Measurements from ENCODE around the gene POPDC2. TPM values are rescaled to one million over a fixed set of nuclear protein-coding genes. Genes with fewer than 3 reads are reported as not detected.

The POPDC2 gene
- total RNA-seq, 1 experiment from 2014 or later = 0.15 TPM

GRCh38 chr3:119657887-119658702 lies 2.3 kb downstream of the POPDC2 start:
- ChIA-PET CTCF (no interaction called here), POLR2A (no interaction called here)
- Histone ChIP-seq H3K36me3 (ENCODE audit: control insufficient read depth, insufficient read depth, low read length) (no peaks in the 10 kb centered on the region), H3K27me3 (ENCODE audit: control insufficient read depth, insufficient read depth, low read length) (peaks cover 9% of the 10 kb centered on the region; the same call in 1 of the 2 replicates), H3K9me3 (ENCODE audit: control insufficient read depth, insufficient read depth, low read depth, low read length) (no peaks in the 10 kb centered on the region), H3K4me1 (ENCODE audit: control insufficient read depth, insufficient read depth, low read length) (no peaks in the 10 kb centered on the region), H3K27ac (ENCODE audit: low read length) (no peak overlapping the region), H3K4me3 (ENCODE audit: low read depth in 2 of 2, low read length in 2 of 2) (no peak overlapping the region)
- ATAC-seq = no peak
- intact Hi-C loops (cut with micrococcal nuclease; ENCODE audit: unreplicated experiment) (no loop called here), in situ Hi-C loops (cut with HindIII; ENCODE audit: low pct_unique_long_range_greater_than_20kb, low sequenced_read_pairs) (no loop called here)
- no peak for DNase-seq (ENCODE audit: low read depth, low spot score)
- no peak for TF ChIP-seq TCF7L2 (IDR thresholded peaks at IDR 0.05; ENCODE audit: low read depth, low read length)
- TF ChIP-seq CTCF (IDR thresholded peaks at IDR 0.05) = no peak
- TF ChIP-seq REST (IDR thresholded peaks at IDR 0.05; ENCODE audit: insufficient read depth in 1 of 2, low read depth in 2 of 2, low read length in 1 of 2) = no peak
- no peak for TF ChIP-seq SIN3A (IDR thresholded peaks at IDR 0.05; ENCODE audit: borderline replicate concordance, insufficient read depth, low read depth, low read length)
- no peak for TF ChIP-seq POLR2AphosphoS5 (IDR thresholded peaks at IDR 0.05; ENCODE audit: low read depth, low read length)
- BruUV-seq (replicated peaks) = no TSS peak

- Histone ChIP-seq H3K27me3 (ENCODE audit: control insufficient read depth, insufficient read depth, low read length) (peaks cover 17% of the 10 kb centered on the region; the same call in 1 of the 2 replicates), H3K27ac (ENCODE audit: low read length) (no peak overlapping the region), H3K36me3 (ENCODE audit: control insufficient read depth, insufficient read depth, low read length) (no peaks in the 10 kb centered on the region), H3K4me3 (ENCODE audit: low read depth in 2 of 2, low read length in 2 of 2) (no peak overlapping the region), H3K9me3 (ENCODE audit: control insufficient read depth, insufficient read depth, low read depth, low read length) (no peaks in the 10 kb centered on the region), H3K4me1 (ENCODE audit: control insufficient read depth, insufficient read depth, low read length) (no peaks in the 10 kb centered on the region)
- TF ChIP-seq TCF7L2 (IDR thresholded peaks at IDR 0.05; ENCODE audit: low read depth, low read length) = no peak
- TF ChIP-seq POLR2AphosphoS5 (IDR thresholded peaks at IDR 0.05; ENCODE audit: low read depth, low read length) = no peak
- no peak for TF ChIP-seq CTCF (IDR thresholded peaks at IDR 0.05)
- TF ChIP-seq SIN3A (IDR thresholded peaks at IDR 0.05; ENCODE audit: borderline replicate concordance, insufficient read depth, low read depth, low read length) = no peak
- no peak for TF ChIP-seq REST (IDR thresholded peaks at IDR 0.05; ENCODE audit: insufficient read depth in 1 of 2, low read depth in 2 of 2, low read length in 1 of 2)
- DNase-seq (ENCODE audit: low read depth, low spot score) (no peak), ATAC-seq (no peak)
- ChIA-PET POLR2A (no interaction called here), CTCF (no interaction called here)
- intact Hi-C loops (cut with micrococcal nuclease; ENCODE audit: unreplicated experiment) (no loop called here), in situ Hi-C loops (cut with HindIII; ENCODE audit: low pct_unique_long_range_greater_than_20kb, low sequenced_read_pairs) (no loop called here)
- no TSS peak for BruUV-seq (replicated peaks)
Measured at GRCh38 chr3:119653876-119654275, 6.5 kb downstream of the POPDC2 start.

Measured in Panc1 (cell line).